CD4-positive, alpha-beta T cell treated with Interleukin-1 beta for 1 hour (primary cell): Measurements from ENCODE around the gene REC8.

Experiments used
- DNase-seq, 2 donors: peaks; one replicate each; pipeline ENCODE4 v3.0.0-alpha.2; 2020 to 2022

The REC8 gene

DNA sequence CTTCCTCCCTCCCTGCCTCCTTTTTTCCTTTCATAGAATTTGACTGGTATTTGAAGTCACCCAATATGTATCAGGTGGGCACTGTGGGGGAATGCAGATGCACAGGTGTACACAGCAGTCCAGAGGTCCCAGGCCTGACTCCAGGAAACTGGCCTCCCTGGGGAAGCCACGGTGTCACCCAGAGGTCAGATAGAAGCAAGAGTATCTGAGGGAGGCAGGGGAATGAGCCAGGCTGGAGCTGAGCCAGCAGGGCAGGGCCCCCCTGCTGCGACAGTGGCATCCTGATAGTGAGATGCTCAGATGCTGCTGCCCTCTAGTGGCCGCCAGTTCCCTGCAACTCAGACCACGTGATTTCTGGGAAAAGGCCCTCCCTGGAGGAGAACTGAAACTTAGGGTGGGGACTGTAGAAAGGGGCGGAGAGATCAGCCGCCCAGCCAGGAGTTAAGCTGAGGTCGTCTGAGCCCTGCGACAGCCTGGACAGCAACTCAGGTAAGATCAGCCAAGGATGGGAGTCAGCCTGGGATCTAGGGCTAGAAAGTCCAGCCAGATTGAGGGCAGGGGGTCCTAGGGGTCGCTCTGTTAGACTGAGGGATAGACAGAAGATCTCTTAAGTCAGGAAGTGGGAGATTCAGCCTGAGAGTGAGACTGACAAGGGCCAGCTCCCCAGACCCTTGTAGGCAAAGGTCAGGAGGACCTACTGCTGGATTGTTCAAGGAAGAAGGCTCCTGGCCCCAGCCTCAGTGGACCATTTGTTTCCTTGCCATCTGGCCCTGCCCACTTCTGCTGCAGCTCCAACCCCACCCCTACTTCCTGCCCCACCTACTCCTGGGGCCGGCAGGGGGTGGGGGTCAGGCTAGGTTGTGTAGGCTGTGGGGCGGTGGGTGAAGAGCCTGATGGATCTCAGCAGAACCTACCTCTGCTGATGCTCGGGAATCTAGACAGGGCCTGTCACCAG lies 10.8 kb upstream of the REC8 start, which contains the start of gene IRF9:
Gene IRF9, plus strand, starts transcription at position 416 of the 955 bp plus-strand sequence. CDS start 880 bp downstream, outside the sequence.
- peak; percentile 95 to 98 for DNase-seq

DNA sequence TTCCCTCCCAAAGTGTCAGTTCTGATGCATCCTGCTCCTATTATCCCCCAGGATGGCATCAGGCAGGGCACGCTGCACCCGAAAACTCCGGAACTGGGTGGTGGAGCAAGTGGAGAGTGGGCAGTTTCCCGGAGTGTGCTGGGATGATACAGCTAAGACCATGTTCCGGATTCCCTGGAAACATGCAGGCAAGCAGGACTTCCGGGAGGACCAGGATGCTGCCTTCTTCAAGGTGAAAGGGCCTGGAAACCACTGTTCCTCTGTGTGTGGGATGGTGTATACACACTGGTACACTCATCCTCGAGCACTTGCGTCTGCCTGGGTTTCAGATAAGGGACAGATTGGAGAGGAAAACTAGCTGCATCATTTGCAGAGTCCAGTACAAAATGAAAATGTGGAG lies 9.8 kb upstream of the REC8 start:
- DNase-seq, result no peak

DNA sequence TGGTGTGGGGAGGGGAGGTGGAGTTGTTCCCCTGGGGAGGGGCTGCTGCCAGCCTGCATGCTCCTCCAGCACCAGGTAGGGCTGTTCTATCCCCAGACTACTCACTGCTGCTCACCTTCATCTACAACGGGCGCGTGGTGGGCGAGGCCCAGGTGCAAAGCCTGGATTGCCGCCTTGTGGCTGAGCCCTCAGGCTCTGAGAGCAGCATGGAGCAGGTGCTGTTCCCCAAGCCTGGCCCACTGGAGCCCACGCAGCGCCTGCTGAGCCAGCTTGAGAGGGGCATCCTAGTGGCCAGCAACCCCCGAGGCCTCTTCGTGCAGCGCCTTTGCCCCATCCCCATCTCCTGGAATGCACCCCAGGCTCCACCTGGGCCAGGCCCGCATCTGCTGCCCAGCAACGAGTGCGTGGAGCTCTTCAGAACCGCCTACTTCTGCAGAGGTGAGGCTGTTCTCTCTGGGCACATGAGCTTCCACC lies 7.3 kb upstream of the REC8 start:
- DNase-seq, result no peak

DNA sequence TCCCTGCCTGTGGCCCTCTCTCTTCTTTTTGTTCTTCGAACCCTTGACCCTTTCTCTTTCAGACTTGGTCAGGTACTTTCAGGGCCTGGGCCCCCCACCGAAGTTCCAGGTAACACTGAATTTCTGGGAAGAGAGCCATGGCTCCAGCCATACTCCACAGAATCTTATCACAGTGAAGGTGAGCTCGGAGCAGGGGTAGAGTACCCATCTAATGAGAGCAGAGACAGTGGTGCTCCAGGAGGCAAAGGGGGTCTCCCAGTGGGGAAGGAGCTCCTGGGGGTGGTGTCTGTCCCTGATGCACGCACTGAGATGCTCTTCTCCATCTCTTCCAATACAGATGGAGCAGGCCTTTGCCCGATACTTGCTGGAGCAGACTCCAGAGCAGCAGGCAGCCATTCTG lies 6.1 kb upstream of the REC8 start:
- DNase-seq, result no peak

DNA sequence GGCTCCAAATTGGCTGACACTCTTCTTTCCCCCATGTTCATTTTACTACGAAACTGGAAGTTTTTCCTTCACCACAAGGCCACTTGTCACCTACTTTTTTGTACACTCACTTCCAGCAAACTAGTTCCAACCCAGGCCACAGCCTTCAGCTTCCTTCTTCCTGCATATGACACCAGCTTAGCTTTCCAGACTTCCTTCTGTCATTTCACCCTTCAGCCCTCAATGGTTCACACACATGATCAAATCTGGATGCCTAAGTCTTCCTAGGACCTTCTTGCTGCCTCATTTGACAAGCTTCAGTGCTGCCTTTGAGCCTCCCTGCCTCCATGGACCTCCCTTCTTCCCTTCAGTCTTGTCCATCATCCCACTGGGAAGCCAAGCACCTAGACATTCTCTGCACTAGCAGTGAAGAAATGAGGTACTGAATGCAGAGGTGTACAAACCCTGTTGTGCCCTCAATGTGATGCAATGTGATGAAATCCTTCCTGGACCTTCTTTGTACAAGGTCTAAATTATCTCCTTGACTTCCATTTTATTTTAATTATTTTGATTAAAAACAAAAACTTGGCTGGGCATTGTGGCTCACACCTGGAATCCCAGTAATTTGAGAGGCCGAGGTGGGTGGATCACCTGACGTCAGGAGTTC lies 4.3 kb upstream of the REC8 start:
- DNase-seq, result no peak

DNA sequence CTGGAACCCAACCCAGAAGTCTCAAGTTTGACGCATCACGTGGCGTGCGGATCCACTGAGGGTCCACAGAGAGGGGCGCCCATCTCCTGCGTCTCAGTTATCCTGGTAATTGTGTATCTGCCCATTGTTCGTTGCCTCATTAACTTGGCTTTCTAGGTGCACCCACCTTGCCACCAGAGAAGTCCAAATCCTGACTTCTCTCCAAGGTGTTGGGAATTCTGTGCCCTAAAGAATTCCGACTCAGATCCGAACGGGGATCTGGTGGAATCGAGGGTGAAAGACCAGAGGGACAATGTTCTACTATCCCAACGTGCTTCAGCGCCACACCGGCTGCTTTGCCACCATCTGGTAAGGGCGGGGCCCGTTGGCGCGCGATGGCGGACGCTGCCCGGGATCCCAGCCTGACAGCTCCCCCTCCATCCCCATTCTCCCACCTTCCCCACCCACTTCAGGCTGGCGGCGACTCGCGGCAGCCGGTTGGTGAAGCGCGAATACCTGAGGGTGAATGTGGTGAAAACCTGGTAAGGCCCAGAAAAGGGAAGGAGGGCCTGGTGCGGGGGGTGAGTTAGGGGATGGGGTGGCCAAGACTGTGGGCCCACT lies 481 bp downstream of the REC8 start:
- DNase-seq, result no peak

DNA sequence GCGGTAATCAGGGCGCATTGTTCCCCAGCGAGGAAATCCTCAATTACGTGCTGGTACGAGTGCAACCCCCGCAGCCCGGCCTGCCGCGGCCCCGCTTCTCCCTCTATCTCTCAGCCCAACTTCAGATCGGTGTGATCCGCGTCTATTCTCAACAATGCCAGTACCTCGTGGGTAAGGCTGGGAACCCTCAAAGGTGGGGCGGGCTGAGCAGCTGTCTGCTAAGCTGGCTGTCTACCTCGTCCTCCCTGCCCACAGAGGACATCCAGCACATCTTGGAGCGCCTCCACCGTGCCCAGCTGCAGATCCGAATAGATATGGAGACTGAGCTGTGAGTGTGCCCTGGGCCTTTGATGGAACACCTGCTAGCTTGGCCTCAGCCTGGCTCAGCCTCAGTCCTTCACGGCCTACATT lies 996 bp downstream of the REC8 start:
- no peak for DNase-seq

DNA sequence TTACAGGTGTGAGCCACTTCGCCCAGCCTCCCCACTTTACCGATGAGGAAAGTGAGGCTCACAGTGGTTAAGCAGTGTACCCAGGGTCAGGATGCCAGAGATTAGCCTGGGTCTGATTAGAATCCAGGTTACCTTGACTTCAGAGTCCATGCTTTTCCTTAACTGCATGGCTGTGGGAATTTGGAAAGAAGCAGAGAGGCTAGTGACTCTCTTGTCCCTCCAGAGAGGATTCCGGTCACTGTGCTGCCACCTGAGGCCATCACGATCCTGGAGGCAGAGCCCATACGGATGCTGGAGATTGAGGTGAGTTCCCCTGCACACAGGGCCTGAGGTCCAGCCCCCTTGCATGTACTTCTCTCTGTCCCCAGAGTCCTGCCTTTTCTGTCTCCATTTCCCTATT lies 4.7 kb downstream of the REC8 start:
- no peak for DNase-seq

DNA sequence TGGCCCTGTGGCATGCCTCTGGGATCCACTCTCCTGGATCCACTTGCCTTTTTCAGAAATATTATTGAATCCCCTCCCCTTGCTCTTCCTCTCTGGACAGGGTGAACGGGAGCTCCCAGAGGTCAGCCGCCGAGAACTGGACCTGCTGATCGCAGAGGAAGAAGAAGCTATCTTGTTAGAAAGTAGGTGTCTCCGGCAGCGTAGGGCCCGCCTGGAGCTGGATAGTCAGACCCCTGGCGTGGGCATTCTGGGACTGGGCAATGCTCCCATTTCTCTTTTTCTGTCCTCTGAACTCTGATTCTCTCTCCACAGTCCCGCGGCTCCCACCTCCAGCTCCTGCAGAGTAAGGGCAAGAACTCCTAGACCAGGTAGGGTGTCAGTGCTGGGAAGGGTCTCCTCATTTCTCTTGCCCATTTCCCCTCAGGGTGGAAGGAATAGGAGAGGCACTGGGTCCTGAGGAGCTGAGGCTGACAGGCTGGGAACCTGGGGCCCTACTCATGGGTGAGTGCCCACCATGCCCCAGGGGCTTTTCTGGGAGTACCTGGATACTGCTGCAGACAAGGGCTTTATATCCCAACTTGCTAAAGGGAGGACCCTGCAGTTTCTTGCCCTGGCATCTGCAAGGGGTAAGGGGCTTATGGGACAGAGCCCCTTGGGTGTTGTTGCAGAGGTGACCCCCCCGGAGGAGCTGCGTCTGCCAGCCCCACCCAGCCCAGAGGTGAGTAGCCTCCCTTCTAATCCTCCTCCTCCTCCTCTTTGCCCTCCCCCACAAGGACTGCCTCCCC lies 5.4 kb downstream of the REC8 start:
- no peak for DNase-seq

DNA sequence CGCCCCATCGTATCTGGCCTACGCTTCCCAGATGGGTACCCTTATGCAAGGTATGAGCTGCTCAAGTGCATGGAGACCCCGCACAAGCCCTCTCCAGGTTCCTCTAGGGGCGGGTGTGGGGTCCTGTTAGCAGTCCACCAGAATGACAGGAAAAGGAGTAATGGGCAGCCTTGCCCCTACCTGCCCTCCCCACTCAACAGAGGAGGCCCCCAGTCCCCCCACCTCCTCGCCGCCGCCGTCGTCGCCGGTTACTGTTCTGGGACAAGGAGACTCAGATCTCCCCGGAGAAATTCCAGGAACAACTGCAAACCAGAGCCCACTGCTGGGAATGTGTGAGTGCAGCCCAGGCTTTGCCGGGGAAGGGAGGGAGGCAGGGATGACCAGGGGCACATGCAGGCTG lies 6.0 kb downstream of the REC8 start:
- DNase-seq, result no peak

DNA sequence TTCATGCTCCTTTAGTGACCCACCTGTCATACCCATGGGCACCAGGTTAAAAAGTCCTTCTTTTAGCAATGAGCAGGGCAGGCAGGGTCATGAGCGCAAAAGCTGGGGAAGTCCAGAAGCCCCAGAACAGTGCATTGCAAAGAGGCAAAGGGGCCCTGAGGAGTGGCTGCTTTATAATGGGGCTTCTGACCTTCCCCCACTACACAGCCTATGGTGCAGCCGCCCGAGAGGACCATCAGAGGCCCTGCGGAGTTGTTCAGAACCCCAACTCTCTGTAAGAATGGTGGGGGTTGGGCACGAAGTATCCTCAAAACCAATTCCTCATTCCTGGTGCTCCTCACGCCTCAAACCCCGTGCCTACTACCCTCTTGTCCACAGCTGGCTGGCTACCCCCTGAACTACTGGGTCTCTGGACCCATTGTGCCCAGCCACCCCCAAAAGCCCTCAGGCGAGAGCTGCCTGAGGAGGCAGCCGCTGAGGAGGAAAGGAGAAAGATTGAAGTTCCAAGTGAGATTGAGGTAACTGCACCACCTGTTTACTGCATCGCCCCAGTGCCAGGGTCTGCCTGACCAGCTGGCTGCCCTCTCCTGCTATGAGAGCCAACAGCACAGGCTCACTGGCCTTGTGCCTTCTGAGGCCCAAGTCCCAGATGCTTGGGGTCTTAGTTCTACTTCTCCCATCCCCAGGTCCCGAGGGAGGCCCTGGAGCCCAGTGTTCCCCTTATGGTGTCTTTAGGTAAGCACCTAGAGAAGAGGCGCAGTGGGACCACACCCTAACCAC lies 6.7 kb downstream of the REC8 start:
- DNase-seq, result no peak

DNA sequence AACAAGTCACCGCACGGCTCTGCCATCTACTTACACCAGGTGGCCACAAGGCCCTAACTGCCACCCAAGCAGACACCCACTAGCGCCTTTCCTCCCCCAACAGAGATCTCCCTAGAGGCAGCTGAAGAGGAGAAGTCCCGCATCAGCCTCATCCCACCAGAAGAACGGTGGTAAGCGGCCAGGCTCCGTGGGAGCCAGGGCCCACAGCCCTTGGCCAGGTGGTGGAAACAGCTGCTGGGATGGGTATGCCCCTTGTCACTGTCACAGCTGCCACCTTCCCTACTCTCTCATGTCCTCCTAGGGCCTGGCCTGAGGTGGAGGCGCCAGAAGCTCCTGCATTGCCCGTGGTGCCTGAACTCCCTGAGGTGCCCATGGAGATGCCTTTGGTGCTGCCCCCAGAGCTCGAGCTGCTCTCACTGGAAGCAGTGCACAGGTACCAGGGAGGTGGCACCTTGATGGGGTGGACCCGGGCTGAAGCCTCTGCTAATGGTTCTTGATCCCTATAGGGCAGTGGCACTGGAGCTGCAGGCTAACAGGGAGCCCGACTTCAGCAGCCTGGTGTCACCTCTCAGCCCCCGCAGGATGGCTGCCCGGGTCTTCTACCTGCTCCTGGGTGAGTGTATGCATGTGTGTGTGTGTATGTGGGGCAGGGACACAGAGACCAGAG lies 7.5 kb downstream of the REC8 start:
- no peak for DNase-seq

DNA sequence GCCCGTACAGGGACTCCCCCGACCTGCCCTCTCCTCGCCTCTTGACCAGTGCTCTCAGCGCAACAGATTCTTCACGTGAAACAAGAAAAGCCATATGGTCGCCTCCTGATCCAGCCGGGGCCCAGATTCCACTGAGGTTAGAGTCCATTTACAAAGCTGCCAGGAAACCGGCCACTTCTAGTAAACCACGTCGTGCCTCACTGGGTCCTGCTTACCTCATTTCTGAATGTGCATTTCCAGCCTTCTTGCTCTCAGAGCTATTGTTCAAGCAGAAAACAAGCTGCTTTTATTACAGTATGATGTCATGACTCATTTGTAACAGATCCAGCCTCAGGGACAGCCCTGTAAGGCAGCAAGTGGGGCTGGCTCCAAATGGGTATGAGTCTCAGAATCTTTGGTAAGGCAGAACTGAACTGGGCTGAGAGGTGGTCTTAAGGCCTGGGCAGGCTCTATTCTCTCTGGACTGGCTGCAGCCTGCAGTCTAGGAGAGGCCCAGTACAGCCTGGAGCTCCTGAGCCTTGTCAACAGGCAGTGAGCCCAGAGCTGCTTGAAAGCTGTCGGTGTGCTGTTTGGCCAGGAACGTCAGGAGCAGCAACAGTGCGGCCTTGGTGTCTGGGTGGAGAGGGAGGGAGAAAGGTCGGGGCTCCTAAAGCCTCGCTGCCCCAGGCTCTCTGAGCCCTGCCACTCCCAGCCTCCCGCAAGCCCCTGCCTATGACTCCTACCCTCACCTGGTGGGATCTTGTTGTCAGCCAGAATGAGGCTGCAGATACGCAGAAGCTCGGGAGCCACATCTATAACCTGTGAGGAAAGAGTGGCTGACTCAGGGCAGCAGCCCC lies 8.3 kb downstream of the REC8 start:
- no peak for DNase-seq

DNA sequence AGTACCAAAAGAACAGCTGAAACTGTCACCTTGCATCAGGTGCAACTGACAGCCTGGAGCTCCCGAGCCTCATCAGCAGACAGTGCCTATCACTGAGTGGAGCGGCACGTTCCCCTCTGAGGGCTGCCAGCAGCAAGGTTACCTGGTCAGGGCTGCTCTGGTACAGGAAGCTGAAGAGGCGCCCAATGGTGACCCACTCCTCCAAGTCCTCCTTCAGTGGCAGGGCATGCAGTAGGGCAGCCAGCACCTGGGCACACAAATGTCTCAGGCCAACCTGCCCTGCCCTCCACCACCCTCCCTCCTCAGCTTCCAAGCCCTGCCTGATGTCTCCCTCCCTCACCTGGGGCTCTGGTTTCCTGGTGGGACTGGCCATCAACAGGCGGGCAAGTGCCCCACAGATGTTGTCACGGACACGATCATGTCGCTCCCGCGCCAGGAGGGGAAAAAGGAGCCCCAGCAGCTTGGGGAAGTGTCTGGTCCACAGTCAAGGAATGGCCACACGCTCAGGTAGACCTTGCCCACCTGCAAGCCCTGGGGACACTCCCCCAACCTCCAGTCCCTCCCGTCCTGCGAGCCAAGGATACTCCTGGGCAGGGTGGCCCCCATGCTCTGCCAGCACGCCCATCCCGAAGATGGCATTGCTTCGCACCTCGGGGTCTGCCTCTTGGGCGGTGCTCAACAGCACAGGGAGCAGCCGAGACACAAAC lies 9.6 kb downstream of the REC8 start:
- DNase-seq, result no peak

DNA sequence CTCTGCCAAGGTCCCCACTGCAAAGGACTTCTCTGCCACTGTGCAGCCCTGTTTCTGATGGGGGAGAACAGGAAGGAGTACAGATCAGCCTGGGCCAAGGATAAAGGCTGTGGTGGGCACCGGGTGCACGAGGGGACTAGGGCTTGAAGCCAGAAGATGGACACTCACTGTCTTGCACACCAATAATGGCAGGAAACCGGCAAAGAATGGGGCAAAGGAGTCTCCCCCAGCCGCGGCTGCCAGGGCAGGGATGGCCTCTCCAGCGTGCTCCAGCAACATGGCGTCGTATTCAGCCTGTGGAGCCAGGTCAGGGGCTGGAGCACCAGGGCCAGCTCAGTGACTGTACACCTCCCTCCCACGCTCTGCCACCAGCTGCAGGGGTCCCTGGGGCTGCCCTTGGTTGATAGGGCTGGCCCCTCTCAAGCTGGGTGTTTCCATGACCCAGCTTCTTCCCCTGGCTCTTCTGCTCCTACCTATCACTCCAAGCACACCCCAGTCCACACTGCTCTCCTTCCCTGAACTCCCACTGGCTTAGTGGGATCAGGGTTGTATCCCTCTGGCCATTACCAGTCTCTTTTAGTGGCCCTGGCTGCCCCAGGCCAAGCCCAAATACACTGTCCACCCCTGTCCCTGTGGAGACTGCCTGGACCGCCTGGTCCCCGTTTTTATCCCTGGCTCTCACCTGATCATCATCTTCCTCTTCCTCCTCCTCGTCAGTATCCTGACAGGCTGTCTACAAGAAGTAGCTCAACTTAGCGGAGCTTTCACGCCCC lies 10.4 kb downstream of the REC8 start:
- no peak for DNase-seq

DNA sequence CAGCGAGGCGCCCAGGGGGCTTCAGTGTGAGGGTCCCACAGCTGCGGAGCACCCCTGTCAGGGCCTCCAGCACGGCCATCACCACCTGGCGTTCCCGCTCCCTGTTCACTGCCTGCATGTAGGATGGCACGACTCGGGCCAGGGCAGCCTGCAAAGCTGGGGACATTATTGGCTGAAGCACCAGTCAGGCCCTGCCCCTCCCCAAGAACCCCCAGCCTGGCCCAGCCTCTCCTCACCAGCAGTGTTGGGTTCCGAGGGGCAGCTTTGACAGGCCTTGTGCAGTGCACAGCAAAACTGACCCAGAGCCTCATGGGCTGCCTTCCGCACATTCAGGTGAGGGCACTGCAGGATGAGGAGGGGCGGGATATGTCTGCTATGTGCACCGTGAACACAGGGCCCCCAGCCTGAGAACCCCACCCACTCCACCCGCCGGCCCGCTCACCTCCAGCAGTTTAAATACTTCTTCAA lies 11.2 kb downstream of the REC8 start:
- DNase-seq, result no peak

DNA sequence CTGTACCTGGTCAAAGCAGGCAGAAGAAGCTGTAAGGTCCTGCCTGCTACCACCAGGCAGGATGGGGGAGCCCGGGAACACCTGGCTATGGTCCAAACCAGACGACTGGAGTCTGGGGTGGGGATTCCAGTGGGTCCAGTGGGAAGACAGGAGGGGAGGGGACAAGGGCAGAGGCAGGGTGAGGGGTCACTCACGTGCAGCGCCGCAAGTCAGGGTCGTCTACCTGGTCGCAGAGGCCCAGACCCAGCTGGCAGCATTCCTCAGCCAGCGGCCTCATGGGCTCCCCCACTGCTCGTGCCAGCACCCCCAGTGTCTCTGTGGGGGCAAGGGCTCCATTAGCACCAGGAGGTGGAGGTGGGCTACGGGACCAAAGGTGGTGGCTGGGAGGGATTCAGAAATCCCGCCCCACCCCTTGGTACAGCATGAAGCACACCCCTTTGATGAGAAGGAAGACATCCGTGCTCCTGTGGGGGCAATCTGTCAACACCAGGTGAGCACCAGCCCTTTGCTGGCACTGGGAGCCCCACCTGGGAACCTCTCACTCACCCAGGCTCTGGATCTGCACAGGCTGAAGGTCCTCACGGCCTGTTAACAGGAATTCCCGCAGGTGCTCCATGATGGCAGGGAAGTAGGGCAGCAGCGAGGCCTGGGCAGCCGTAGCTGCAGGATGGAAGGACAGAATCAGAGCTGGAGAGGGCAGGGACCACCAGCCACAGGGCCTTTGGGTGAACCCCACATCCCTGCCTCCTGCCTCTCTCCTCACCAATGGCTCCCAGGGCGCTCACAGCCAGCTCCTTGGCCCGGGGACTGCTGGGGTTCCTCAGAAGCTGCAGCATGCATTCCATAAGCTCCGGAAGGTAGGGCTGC lies 12.5 kb downstream of the REC8 start:
- DNase-seq, result no peak

DNA sequence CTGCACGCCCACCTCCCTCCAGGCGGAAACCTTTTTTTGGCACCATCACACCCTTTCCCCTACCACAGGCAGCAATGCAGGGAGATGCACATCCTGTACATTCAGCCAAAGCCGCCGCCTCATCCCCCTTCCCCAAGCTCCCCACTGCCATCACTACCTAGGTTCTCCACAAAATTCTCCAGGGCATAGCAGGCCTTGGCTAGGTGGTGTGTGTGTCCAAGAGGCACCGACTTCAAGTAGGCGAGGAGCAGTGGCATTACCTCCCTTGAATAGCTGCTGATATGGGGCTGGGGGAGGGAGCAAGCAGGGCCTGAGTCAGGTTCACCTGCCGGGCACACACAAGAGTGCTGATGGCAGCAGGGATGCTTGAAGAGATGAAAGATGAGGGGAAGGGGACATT lies 13.1 kb downstream of the REC8 start:
- DNase-seq, result no peak
